NB4 (cell line): Measurements from ENCODE around the gene NDUFB6.
"Not testable (repeated sequence)": the region's sequence is repeated elsewhere in the genome, so short reads cannot be mapped to it uniquely, and the experiment has no call there.

Experiments
- CTCF ChIP-seq: IDR thresholded peaks from one replicate; pipeline ENCODE4 v1.5.1; 2012; ENCODE audit warnings: low read depth, low read length
- POLR2A ChIP-seq: IDR thresholded peaks from 2 replicates; pipeline ENCODE4 v1.6.1; 2011; ENCODE audit warnings: mild to moderate bottlenecking; ENCODE audit not compliant: insufficient read length; ENCODE audit errors: extremely low read depth

GRCh38 chr9:32548213-32548612 is 24.7 kb downstream of the NDUFB6 start:
- TF ChIP-seq POLR2A, CTCF: not testable (repeated sequence)
